ENCODE results near the gene MPND. TPM values are rescaled to one million over a fixed set of nuclear protein-coding genes. Genes with fewer than 3 reads are reported as not detected.

MPND gene
- total and polyA plus RNA-seq, 5 experiments from 2014 or later, result 4.6 to 22.1 (median 5.3) TPM

DNA sequence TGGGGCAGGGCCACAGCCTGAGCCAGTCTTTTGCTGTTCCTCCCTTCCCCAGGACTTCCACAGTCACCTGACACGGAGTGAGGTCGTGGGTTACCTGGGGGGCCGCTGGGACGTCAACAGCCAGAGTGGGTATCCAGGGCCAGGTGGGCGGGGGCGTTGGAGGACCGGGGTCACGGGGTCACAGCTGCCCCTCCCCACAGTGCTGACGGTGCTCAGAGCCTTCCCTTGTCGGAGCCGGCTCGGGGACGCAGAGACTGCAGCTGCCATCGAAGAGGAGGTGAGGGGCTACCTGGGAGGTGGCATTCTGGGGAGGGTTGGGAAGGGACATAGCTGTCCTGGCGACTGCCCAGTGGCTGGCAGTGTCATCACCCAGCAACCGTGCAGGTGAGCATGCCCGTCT, 11.5 kb downstream of the MPND start:
- ATAC-seq (no peak), DNase-seq (no peak)
- Mint-ChIP-seq H3K9me3 (no peaks in the 10 kb centered on the region), H3K4me1 (peaks cover 1 to 5% (median 2%) of the 10 kb centered on the region in 4 donors), H3K27ac (peak overlapping the region in 1 of 10 donors; percentile 44), H3K36me3 (no peaks in the 10 kb centered on the region), H3K27me3 (no peaks in the 10 kb centered on the region), H3K4me3 (no peak overlapping the region)
- POLR2A ChIA-PET, result no interaction called here

GRCh38 chr19:4357095-4357797, 13.9 kb downstream of the MPND start:
- Mint-ChIP-seq H3K4me1 (peaks cover 1 to 5% (median 3%) of the 10 kb centered on the region in 4 donors), H3K4me3 (no peak overlapping the region), H3K27ac (no peak overlapping the region), H3K36me3 (peaks cover 0 to 6% (median 0%) of the 10 kb centered on the region in 3 donors), H3K9me3 (no peaks in the 10 kb centered on the region), H3K27me3 (no peaks in the 10 kb centered on the region)
- POLR2A ChIA-PET, result interaction anchor here (2.4 kb wide), 1 partner anchor 14 kb away, joined by 7 read pairs; the partner anchor contains the start of gene MPND
- ATAC-seq (no peak), DNase-seq (peak in 1 of 10 donors; percentile 60)

DNA sequence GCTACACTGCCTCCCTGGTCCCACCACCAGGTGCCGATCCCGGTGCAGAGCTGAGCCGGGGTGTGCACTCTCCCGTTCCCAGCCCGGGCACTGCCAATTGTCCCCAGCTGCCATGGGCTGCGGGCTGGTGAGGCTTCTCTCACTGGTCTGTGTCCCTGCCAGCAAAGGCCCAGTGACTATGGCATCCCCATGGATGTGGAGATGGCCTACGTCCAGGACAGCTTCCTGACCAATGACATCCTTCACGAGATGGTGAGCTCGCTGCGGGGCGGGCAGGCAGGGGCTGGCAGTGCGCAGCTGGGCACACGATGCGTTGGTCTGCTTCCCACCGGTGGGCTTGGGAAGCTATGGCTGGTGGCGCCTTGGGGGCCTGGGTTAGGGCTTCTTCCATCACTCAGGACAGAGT, 14.6 kb downstream of the MPND start:
- no peak overlapping the region for H3K4me3 Mint-ChIP-seq
- ATAC-seq (no peak), DNase-seq (no peak)
- POLR2A ChIA-PET, result interaction anchor here (2.4 kb wide), 1 partner anchor 15 kb away, joined by 7 read pairs; the partner anchor contains the start of gene MPND
- H3K9me3 Mint-ChIP-seq, result no peaks in the 10 kb centered on the region
- no peaks in the 10 kb centered on the region for H3K27me3 Mint-ChIP-seq
- H3K27ac Mint-ChIP-seq, result peak overlapping the region in 1 of 10 donors; percentile 22
- peaks cover 0 to 9% (median 0%) of the 10 kb centered on the region in 3 donors for H3K36me3 Mint-ChIP-seq
- H3K4me1 Mint-ChIP-seq, result peaks cover 0 to 3% (median under 1%) of the 10 kb centered on the region in 4 donors

DNA sequence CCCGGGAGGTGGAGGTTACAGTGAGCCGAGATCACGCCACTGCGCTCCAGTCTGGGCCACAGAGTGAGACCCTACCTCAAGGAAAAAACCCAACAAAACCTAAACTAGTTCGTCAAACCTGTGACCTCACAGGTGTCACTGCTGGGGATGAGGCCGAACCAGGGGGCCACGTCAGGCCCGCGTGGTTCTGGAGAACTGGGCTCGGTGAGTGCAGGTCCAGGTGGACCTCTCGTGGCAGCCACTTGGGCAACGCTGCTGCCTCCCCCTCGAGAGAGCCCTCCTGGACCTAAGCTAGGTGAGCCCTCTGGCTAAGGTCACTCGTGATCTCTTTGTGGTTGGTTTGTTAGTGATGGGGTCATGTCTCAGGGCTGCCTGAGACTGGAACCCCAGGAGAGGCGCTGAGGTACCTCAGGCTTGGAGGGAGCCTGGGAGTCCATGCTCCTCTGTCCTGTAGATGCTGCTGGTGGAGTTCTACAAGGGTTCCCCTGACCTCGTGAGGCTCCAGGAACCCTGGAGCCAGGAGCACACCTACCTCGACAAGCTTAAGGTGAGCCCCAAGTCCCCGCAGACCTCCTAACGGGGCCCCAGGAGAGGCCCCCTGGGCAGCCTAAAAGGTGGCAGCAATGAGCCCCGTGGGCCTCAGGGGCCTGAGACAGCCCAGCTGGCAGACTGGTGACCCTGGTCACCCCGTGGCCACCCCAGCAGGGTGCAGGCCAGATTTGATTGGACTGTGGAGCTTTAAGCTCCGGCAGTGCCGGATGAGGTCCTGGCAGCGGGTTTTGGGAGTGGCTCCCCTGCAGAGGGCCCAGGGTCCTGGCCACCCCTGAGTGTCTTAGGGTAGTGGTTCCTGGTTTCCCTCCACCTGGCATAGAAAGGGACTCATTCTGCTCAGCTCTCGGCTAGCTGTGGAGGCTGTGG, 15.6 kb downstream of the MPND start:
- POLR2A ChIA-PET, result interaction anchor here (1.6 to 2.4 kb wide), 2 partner anchors 11 to 16 kb away, joined by 6 to 7 read pairs; partner anchors contain the start of gene MPND
- H3K4me1 Mint-ChIP-seq, result peaks cover 0 to 3% (median 0%) of the 10 kb centered on the region in 4 donors
- peak overlapping the region in 4 of 10 donors; percentile 17 to 46 (median 34) for H3K27ac Mint-ChIP-seq
- ATAC-seq (no peak), DNase-seq (no peak)
- H3K9me3 Mint-ChIP-seq, result no peaks in the 10 kb centered on the region
- H3K27me3 Mint-ChIP-seq, result no peaks in the 10 kb centered on the region
- H3K36me3 Mint-ChIP-seq, result peaks cover 0 to 9% (median 0%) of the 10 kb centered on the region in 3 donors
- no peak overlapping the region for H3K4me3 Mint-ChIP-seq

GRCh38 chr19:4359627-4360000, 16.3 kb downstream of the MPND start:
- no peak overlapping the region for H3K4me3 Mint-ChIP-seq
- DNase-seq, result peak in 1 of 10 donors; percentile 45
- no peak for ATAC-seq
- POLR2A ChIA-PET, result interaction anchor here (1.6 to 2.4 kb wide), 2 partner anchors 10 to 17 kb away, joined by 6 to 7 read pairs; partner anchors contain the start of gene MPND
- no peak overlapping the region for H3K27ac Mint-ChIP-seq
- peaks cover 0 to 12% (median 0%) of the 10 kb centered on the region in 3 donors for H3K36me3 Mint-ChIP-seq
- H3K27me3 Mint-ChIP-seq, result no peaks in the 10 kb centered on the region
- H3K9me3 Mint-ChIP-seq, result no peaks in the 10 kb centered on the region
- peaks cover 0 to 3% (median 0%) of the 10 kb centered on the region in 4 donors for H3K4me1 Mint-ChIP-seq

DNA sequence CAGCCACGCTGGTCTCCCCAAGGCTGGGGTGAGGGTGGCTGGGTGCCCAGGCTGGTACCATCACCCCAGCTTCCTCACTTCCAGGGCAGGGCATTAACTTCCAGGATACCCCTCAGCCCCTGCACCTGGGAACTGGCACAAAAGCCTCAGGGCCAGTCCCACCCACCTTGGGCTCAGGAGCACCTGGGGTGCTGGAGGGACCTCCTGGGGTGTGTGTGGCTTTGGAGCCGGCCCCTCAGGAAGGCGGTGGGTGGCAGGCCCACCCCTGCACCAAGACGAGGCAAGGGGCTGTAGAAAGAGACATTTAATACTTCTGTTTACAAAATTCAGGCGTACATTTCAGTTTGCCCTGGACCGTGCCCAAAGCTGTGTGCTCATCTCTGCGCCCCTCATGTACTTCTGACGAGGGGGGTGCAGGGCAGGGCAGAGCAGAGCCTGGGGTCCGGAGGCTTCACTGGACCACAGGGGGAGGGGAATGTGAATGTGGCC, 16.8 kb downstream of the MPND start:
- DNase-seq (no peak), ATAC-seq (no peak)
- Mint-ChIP-seq H3K36me3 (peaks cover 0 to 12% (median 0%) of the 10 kb centered on the region in 3 donors), H3K4me1 (peaks cover 0 to 3% (median 0%) of the 10 kb centered on the region in 4 donors), H3K4me3 (no peak overlapping the region), H3K9me3 (no peaks in the 10 kb centered on the region), H3K27me3 (no peaks in the 10 kb centered on the region), H3K27ac (peak overlapping the region in 1 of 10 donors; percentile 53)
- POLR2A ChIA-PET, result interaction anchor here (1.6 kb wide), 1 partner anchor 10 kb away, joined by 6 read pairs; no protein-coding TSS in a partner anchor

- no peak overlapping the region for H3K4me3 Mint-ChIP-seq
- POLR2A ChIA-PET, result no interaction called here
- H3K9me3 Mint-ChIP-seq, result no peaks in the 10 kb centered on the region
- DNase-seq (no peak), ATAC-seq (no peak)
- no peaks in the 10 kb centered on the region for H3K27me3 Mint-ChIP-seq
- peaks cover 0 to 12% (median 0%) of the 10 kb centered on the region in 3 donors for H3K36me3 Mint-ChIP-seq
- H3K4me1 Mint-ChIP-seq, result peaks cover 0 to 3% (median 0%) of the 10 kb centered on the region in 4 donors
- peak overlapping the region in 1 of 10 donors; percentile 53 for H3K27ac Mint-ChIP-seq
These were observed 17.3 kb downstream of the MPND start for GRCh38 chr19:4360641-4361151.

DNA sequence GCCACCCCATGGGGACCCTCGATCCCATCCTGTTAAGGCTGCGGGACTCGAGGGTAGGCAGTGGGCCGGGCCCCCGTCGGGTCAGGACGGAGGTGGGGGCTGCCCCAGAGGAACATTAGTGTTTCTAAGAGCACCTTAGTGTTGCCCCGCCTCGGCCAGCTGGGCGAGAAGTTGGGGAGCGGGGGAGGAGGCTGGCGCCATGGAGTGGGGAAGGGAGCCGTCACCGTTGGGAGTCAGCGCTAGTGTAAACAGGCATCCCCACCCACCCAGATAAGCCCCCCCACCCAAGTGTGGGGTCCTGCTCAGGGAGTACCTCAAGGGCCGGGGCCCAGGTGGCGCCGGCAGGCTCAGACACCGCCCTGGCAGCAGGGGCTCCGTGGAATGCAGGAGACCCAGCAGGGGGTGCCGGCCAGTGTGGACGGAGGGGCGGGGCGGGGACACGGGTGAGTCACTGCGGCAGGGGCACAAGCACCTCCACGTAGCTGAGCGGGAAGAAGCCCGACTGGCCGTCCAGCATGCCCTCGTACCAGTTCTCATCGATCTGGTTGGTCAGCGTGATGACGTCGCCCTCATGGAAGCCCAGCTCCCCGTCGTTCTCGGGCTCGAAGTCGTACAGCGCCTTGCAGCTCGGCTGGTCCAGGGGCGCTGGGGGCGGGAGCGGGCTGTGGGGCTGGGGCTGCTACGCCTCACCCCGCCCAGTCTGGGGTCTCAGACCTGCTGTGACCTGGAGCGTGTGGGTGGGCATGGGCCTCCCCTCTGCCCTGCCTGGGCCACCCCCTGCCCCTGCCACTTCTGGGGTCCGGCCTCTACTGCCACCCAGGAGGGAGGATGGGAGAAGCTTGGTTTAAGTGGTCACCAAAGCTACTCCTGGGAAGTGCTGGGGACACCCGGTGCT, 18.0 kb downstream of the MPND start:
- no peak for DNase-seq
- Mint-ChIP-seq H3K27me3 (no peaks in the 10 kb centered on the region), H3K4me1 (peaks cover 0 to 3% (median 0%) of the 10 kb centered on the region in 4 donors), H3K27ac (peak overlapping the region in 1 of 10 donors; percentile 24), H3K4me3 (no peak overlapping the region), H3K36me3 (peaks cover 0 to 12% (median 0%) of the 10 kb centered on the region in 3 donors), H3K9me3 (no peaks in the 10 kb centered on the region)
- ATAC-seq, result no peak
- POLR2A ChIA-PET, result interaction anchor here (0.6 kb wide), 1 partner anchor 88 kb away, joined by 3 read pairs; no protein-coding TSS in a partner anchor

- H3K9me3 Mint-ChIP-seq, result no peaks in the 10 kb centered on the region
- peak overlapping the region in 1 of 10 donors; percentile 5 for H3K27ac Mint-ChIP-seq
- peaks cover 0 to 16% (median 0%) of the 10 kb centered on the region in 3 donors for H3K36me3 Mint-ChIP-seq
- no peaks in the 10 kb centered on the region for H3K27me3 Mint-ChIP-seq
- peaks cover 0 to 3% (median under 1%) of the 10 kb centered on the region in 4 donors for H3K4me1 Mint-ChIP-seq
- no peak overlapping the region for H3K4me3 Mint-ChIP-seq
- ATAC-seq (no peak), DNase-seq (no peak)
- POLR2A ChIA-PET, result interaction anchor here (0.6 to 1.0 kb wide), 2 partner anchors 38 to 89 kb away, joined by 3 to 4 read pairs; partner anchors contain the start of gene SH3GL1
These were observed 18.9 kb downstream of the MPND start for GRCh38 chr19:4362101-4362828.

GRCh38 chr19:4362831-4363545, 19.6 kb downstream of the MPND start:
- no peaks in the 10 kb centered on the region for H3K9me3 Mint-ChIP-seq
- H3K27ac Mint-ChIP-seq, result no peak overlapping the region
- DNase-seq (no peak), ATAC-seq (peak in 1 of 2 donors; percentile 36)
- no peaks in the 10 kb centered on the region for H3K27me3 Mint-ChIP-seq
- H3K36me3 Mint-ChIP-seq, result peaks cover 0 to 16% (median 0%) of the 10 kb centered on the region in 3 donors
- peaks cover 2 to 9% (median 5%) of the 10 kb centered on the region in 4 donors for H3K4me1 Mint-ChIP-seq
- no peak overlapping the region for H3K4me3 Mint-ChIP-seq
- POLR2A ChIA-PET, result interaction anchor here (1.0 kb wide), 1 partner anchor 38 kb away, joined by 4 read pairs; the partner anchor contains the start of gene SH3GL1

Measured in naive thymus-derived CD8-positive, alpha-beta T cell (primary cell).